GM20431 (cell line): Measurements from ENCODE around the gene SLC13A4.
"Not testable (repeated sequence)": the region's sequence is repeated elsewhere in the genome, so short reads cannot be mapped to it uniquely, and the experiment has no call there.

Source experiments
- in situ Hi-C: fragments of 300-500 bp; cut with MseI, MboI; formaldehyde crosslinking; loops from one replicate; pipeline ENCODE4 v1.15.0; 2020; ENCODE audit warnings: low sequenced_read_pairs; ENCODE audit not compliant: unreplicated experiment

The SLC13A4 gene

DNA sequence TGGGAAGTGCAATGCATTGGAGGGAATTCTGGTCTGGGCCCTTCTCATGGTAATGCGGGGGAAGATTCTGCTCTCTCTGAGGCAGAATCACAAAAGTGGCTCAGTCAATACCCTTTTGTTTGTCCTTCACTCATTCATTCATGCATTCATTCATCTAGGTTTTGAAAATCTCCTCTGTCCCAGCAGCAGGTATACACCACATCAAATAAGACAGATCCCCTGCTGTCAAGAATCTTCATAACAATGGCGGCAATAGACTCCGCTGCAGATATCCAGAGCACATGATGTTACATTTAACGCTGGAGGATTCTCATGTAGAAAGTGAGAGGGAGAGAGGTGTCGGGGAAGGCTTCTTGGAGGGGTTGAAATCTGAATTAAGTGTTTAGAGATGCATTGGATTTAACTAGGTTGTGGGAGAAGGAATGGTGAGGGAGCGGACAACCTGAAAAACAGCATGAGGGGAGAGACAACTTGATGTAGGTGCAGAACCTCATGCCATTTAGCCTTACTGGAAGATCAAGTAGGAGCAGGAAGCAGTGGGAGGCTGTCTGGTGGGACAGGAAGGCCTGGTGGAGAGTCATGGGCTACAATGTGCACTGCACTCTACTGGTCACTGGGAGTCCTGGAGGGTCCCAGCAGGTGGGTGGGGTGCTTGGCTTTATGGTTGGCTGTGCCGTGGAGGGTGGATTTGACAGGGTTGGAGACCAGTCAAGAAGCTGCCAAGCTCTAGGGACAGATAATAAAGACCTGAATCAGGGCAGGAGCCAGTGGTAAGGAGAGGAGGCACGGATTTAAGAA is 25.8 kb upstream of the SLC13A4 start:
- in situ Hi-C loops = no loop called here

DNA sequence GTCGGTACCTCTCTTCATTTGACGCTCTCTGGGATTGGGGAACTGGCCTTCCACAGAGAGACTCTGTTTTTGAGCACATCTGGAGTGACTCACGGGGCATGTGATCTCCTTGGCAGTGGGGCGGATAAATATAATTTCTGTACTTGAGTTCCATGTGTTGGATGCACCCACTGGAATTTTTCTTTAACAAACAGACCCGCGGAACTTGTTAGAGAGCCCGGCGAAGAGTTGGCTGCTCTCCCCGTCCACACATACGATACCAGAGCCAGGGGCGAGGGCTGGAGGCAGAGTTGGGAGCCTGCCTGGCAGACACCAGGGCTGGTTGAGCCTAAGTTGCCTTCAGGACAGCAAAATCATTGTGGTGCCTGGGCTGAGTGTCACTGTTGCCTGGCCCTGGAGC is 20.8 kb upstream of the SLC13A4 start, which contains the start of gene FAM180A:
Gene FAM180A, minus strand, starts transcription at position 44 of the 400 bp plus-strand sequence. CDS start 233 bp downstream, outside the sequence.
- in situ Hi-C loops = no loop called here

GRCh38 chr7:135747366-135747765 is 19.4 kb upstream of the SLC13A4 start:
- in situ Hi-C loops = no loop called here

DNA sequence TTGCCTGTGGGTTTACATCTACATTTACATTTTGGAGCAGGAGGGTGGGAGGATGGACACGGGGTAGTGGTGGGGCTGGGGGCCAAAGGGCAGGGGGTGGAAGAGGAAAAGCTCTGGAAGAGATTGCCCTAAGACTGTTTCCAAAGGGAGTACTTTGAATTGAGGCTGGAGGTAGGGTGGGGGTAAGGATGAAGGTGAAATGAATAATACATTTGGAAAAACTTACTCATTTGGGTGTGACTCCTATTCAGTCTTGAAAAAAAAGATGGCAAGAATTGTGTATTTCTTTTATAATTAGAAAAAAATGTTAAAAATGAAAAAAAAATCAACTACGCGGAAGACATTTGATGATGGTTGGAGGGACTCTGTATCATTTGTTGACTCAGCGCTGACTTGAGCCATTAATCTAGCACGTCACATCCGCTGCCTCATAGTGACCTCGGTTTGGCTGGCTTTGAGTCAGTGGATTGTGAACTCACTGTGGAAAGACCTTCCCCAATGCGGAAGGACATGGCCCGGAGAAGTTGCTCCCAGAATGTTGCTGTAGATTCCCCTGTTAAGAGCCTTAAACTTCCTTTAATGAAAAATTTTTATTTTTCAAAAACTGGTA is 17.8 kb upstream of the SLC13A4 start:
- in situ Hi-C loops = no loop called here

- in situ Hi-C loops = no loop called here
These were observed 17.1 kb upstream of the SLC13A4 start for GRCh38 chr7:135744938-135745702.

- in situ Hi-C loops = no loop called here
These were observed 16.1 kb upstream of the SLC13A4 start for GRCh38 chr7:135743907-135744731.

GRCh38 chr7:135742371-135742770 is 14.4 kb upstream of the SLC13A4 start:
- in situ Hi-C loops = no loop called here

GRCh38 chr7:135741905-135742304 is 13.9 kb upstream of the SLC13A4 start:
- in situ Hi-C loops = no loop called here

DNA sequence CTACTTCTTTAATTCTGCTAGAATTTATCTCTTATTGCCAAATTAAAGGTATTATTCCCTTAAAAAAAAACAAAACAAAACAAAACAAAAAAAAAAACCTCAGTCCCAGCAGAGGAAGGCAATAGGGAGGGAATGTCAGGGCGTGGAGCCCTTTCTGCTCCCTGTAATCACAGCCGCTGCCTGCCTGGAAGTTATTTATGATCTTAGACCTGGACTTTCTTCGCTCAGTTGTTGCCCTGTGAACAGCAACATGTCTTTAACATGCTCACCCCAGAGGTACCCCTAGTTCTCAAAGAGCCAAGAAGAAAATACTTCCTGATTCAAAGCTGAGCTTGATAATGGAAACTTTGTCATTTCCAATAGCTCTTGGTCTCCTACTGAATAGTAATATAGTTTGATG is 12.9 kb upstream of the SLC13A4 start:
- in situ Hi-C loops = no loop called here

DNA sequence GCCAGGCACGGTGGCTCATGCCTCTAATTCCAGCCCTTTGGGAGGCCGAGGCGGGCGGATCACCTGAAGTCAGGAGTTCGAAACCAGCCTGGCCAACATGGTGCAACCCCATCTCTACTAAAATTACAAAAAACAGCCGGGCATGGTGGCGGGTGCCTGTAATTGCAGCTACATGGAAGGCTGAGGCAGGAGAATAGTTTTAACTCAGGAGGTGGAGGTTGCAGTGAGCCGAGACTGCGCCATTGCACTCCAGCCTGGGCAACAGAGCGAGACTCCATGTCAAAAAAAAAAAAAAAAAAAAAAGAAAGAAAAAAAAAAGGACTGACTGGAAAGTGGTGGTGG is 9.3 kb upstream of the SLC13A4 start:
- in situ Hi-C loops = not testable (repeated sequence)

GRCh38 chr7:135736586-135737305 is 8.8 kb upstream of the SLC13A4 start:
- in situ Hi-C loops = no loop called here

GRCh38 chr7:135734343-135734689 is 6.3 kb upstream of the SLC13A4 start:
- in situ Hi-C loops = no loop called here

GRCh38 chr7:135733603-135734342 is 5.8 kb upstream of the SLC13A4 start:
- in situ Hi-C loops = no loop called here

- in situ Hi-C loops = no loop called here
These were observed 3.1 kb upstream of the SLC13A4 start for GRCh38 chr7:135731131-135731530.

- in situ Hi-C loops = no loop called here
These were observed 1.2 kb upstream of the SLC13A4 start for GRCh38 chr7:135729230-135729629.

GRCh38 chr7:135726911-135727673 is 894 bp downstream of the SLC13A4 start:
- in situ Hi-C loops = no loop called here

GRCh38 chr7:135726276-135726788 is 1.7 kb downstream of the SLC13A4 start:
- in situ Hi-C loops = no loop called here

DNA sequence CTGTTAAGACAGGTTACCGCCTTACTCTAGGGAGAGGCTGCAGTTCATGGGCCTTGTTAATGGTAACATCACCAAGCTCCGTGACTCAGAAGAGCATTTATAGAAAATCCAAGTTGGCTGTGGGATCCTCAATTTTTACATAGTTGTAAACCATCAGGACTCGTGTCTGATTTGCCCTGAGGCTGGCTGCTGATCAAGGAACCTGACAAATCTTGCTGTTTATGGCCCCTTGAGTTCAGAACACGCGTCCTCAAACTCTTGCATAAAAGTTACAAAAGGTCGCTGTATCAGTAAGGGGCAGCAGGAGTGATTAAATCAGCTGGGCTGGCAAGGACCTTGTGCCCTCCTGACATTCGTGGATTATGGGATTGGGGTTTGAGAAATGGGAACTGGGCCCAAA is 4.6 kb downstream of the SLC13A4 start:
- in situ Hi-C loops = no loop called here
